T-helper 1 cell treated with Interleukin-12 subunit alpha and Interleukin-12 subunit beta and Interleukin-4 antibody, amounts not matched to agents 30 ng/mL and 1 ng/mL, for 36 hours (primary cell): ENCODE data around the gene ACBD5. TPM values are rescaled to one million over a fixed set of nuclear protein-coding genes. Genes with fewer than 3 reads are reported as not detected.

Experiments used
- intact Hi-C: fragments of 100-400 bp; cut with micrococcal nuclease; formaldehyde crosslinking; loops from one replicate; pipeline ENCODE4 v1.15.1; 2024
- total RNA-seq: library from RNA; stranded (reverse); gene quantifications from 2 replicates; pipeline ENCODE4 v1.2.3, GENCODE V29; 2022

Gene ACBD5
- total RNA-seq, 1 donor from 2014 or later = 18.2 TPM

DNA sequence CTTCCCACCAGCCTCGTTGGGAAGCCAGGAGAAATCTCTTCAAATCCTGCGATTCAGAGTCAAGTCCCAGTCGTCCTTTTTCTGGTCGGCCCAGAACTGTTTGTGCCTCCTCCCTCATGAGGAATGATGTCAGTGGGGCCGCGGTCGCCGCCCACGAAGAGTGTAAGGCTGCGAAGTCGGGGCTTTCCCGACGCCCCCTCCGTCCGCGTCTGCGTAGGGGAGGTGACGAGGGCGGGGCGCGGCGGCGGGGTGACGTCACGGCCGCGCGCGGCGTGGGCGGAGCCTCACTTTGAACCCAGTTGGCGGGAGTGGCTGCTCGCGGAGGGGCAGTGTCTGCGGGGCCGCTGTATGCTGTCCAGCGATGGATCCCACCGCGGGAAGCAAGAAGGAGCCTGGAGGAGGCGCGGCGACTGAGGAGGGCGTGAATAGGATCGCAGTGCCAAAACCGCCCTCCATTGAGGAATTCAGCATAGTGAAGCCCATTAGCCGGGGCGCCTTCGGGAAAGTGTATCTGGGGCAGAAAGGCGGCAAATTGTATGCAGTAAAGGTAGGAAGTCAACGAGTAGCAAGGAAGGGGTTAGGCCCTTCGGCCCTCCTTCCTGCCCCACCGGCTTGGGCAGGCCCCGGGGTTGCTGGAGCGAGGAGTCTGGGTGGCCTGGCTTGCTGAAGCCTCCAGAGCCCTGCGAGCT is 85.4 kb downstream of the ACBD5 start, which contains the start of gene MASTL:
Gene MASTL, plus strand, starts transcription at position 287 of the 689 bp plus-strand sequence. Its CDS starts 75 bp downstream, at position 362.
- intact Hi-C loops = loop anchor here (1.0 to 10.0 kb wide), 11 partner anchors 55 to 1520 kb away; partner anchors contain the start of genes ANKRD26, BAMBI, PDSS1 and RAB18

GRCh38 chr10:27153845-27154193 is 86.8 kb downstream of the ACBD5 start:
- intact Hi-C loops = loop anchor here (1.0 to 10.0 kb wide), 10 partner anchors 17 to 1521 kb away; partner anchors contain the start of genes BAMBI, MPP7 and PDSS1

GRCh38 chr10:27153329-27153728 is 87.3 kb downstream of the ACBD5 start:
- intact Hi-C loops = loop anchor here (2.0 to 10.0 kb wide), 3 partner anchors 17 to 1521 kb away; partner anchors contain the start of gene BAMBI

DNA sequence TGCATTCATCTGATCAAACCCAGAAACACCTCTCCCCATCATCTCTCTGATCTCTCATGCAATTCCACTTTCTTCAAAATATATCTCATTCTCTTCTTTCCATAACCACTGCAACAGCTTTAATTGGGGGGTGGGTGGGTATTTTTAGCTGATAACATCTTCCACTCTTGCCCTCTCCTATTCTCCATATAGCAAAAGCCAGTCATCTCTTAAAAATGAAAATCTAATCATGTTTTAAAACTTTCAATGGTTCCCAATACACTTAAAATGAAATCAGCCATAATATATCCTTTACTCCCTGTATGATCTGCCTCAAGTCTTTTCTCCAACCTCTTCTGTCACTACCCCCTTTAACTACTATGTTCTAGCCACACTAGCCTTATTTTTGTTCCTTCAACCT is 87.9 kb downstream of the ACBD5 start:
- intact Hi-C loops = loop anchor here (2.0 to 10.0 kb wide), 3 partner anchors 16 to 1522 kb away; partner anchors contain the start of gene BAMBI

DNA sequence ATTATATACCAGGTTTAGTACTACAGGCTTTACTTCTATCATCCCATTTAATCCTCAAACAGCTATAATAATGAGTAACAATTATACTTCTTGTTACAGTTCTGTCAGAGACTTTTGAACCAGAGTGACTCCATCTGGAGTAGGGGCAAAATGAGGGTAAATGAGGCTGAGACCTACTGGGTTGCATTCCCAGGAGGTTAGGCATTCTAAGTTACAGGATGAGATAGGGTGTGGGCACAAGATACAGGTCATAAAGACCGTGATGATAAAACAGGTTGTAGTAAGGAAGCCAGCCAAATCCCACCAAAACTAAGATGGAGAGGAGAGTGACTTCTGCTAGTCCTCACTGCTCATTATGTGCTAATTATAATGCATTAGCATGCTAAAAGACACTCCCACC is 90.3 kb downstream of the ACBD5 start:
- intact Hi-C loops = loop anchor here (5.0 to 10.0 kb wide), 2 partner anchors 663 to 1525 kb away; partner anchors contain the start of gene BAMBI

DNA sequence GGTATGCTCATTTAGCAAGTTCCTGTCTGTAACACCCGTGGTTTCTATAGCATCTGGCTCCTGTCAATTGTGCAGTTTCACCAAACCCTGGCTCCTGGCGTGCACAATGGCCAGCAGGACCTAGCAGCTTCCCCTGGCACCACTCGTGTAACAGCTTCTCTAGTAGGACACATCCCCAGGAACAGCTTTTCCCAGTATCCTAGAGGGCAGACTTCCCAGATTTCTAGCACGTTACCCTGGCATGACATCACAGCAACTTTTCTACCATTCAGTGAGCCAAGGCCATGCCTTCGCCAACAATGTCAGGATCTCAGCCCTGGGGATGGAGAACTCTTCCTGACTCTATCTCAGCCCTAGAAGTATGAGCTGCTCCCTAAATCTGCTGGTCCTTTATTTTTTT is 92.9 kb downstream of the ACBD5 start:
- intact Hi-C loops = loop anchor here (2.0 kb wide), 1 partner anchor 703 kb away; no protein-coding TSS in a partner anchor

DNA sequence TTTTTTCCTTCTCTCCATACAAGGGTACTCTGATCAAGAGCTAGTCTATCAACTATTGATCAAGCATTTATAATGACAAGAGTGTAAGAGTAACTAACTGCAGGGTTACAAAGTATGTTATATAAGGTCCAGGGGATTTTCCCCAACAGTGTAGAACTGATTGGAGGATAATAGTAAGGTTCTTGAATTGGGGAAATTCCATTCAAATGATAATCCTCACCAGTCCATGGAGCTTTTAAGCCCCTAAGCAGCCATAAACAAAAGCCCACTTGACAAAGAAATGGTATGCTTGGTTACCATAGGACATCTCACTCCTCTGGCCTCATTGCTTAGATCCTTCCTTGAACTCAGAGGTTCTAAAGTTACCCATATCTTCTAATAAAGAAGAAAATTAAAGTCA is 94.7 kb downstream of the ACBD5 start:
- intact Hi-C loops = no loop called here

Other genes starting within 250 kb of the ACBD5 start
- 5.7 and 8.1 TPM in 2 replicates for gene ANKRD26, start 140.3 kb downstream of the ACBD5 start, total RNA-seq
- 134 and 143 TPM in 2 replicates for gene YME1L1, start 86.4 kb downstream of the ACBD5 start, total RNA-seq
- 26.5 and 26.9 TPM in 2 replicates for gene MASTL, start 85.4 kb downstream of the ACBD5 start, total RNA-seq